GM23338 (cell line): Measurements from ENCODE around the gene LHX5. TPM values are rescaled to one million over a fixed set of nuclear protein-coding genes. Genes with fewer than 3 reads are reported as not detected.

Experiments
- ATAC-seq: fragments of 200-7000 bp; cut with Tn5 transposase; 3 replicates; pipeline ENCODE4 v1.9.1; 2020
- DNase-seq: peaks from one replicate; pipeline ENCODE4 v3.0.0-alpha.2; 2015; ENCODE audit warnings: low spot score
- H2AFZ ChIP-seq: fragments of 200-600 bp; sonication (generic); 2 replicates; pipeline ENCODE4 v1.8.0; 2016; ENCODE audit warnings: antibody characterized with exemption, mild to moderate bottlenecking, moderate library complexity
- H3F3A ChIP-seq: fragments of 200-600 bp; sonication (generic); replicated peaks from 2 replicates; pipeline ENCODE4 v1.8.0; 2017; ENCODE audit warnings: antibody characterized with exemption, mixed run types, low read depth
- H3K27ac ChIP-seq: fragments of 200-600 bp; sonication (generic); 2 replicates; pipeline ENCODE4 v1.6.1; 2016; ENCODE audit warnings: low read depth
- H3K27me3 ChIP-seq: fragments of 200-600 bp; sonication (generic); 2 replicates; pipeline ENCODE4 v1.8.0; 2016; ENCODE audit warnings: mild to moderate bottlenecking, mixed run types, moderate library complexity; ENCODE audit not compliant: insufficient read depth
- H3K36me3 ChIP-seq: fragments of 200-600 bp; sonication (generic); 2 replicates; pipeline ENCODE4 v1.8.0; 2016; ENCODE audit warnings: mild to moderate bottlenecking; ENCODE audit not compliant: insufficient read depth
- H3K4me1 ChIP-seq: fragments of 200-600 bp; sonication (generic); 2 replicates; pipeline ENCODE4 v1.8.0; 2016; ENCODE audit warnings: mild to moderate bottlenecking, moderate library complexity; ENCODE audit not compliant: insufficient read depth
- H3K4me2 ChIP-seq: fragments of 200-600 bp; sonication (generic); 2 replicates; pipeline ENCODE4 v1.7.1; 2017; ENCODE audit warnings: mixed run types
- H3K4me3 ChIP-seq: fragments of 200-600 bp; sonication (generic); 2 replicates; pipeline ENCODE4 v1.6.1; 2016; ENCODE audit warnings: mixed run types
- H3K79me2 ChIP-seq: fragments of 200-600 bp; sonication (generic); replicated peaks from 2 replicates; pipeline ENCODE4 v1.8.0; 2017; ENCODE audit warnings: mild to moderate bottlenecking; ENCODE audit not compliant: insufficient read depth
- H3K9me2 ChIP-seq: fragments of 200-600 bp; sonication (generic); 2 replicates; pipeline ENCODE4 v1.8.0; 2017; ENCODE audit not compliant: insufficient read depth
- H4K20me1 ChIP-seq: fragments of 200-600 bp; sonication (generic); replicated peaks from 2 replicates; pipeline ENCODE4 v1.8.0; 2017; ENCODE audit warnings: mild to moderate bottlenecking; ENCODE audit not compliant: insufficient read depth
- H3K27ac Mint-ChIP-seq: 2 replicates; pipeline ENCODE4 v1.8.0; 2020; ENCODE audit warnings: inconsistent platforms, mild to moderate bottlenecking, moderate library complexity, mixed read lengths
- H3K27me3 Mint-ChIP-seq: 3 replicates; pipeline ENCODE4 v1.8.0; 2022; ENCODE audit warnings: low read depth, mild to moderate bottlenecking, moderate library complexity, mixed read lengths, inconsistent platforms; ENCODE audit not compliant: insufficient read depth, poor library complexity
- H3K36me3 Mint-ChIP-seq: 3 replicates; pipeline ENCODE4 v1.8.0; 2021; ENCODE audit warnings: low read depth, mild to moderate bottlenecking, inconsistent platforms, moderate library complexity, mixed read lengths
- H3K4me1 Mint-ChIP-seq: 3 replicates; pipeline ENCODE4 v1.8.0; 2020; ENCODE audit warnings: mild to moderate bottlenecking, inconsistent platforms, mixed read lengths
- H3K4me3 Mint-ChIP-seq: 3 replicates; pipeline ENCODE4 v1.8.0; 2021; ENCODE audit warnings: moderate library complexity, mild to moderate bottlenecking, inconsistent platforms, mixed read lengths
- H3K9me3 Mint-ChIP-seq: 3 replicates; pipeline ENCODE4 v1.8.0; 2020; ENCODE audit warnings: moderate library complexity, mild to moderate bottlenecking, inconsistent platforms, mixed read lengths
- CREB1 ChIP-seq: fragments of 250-450 bp; sonication (Bioruptor Pico); IDR thresholded peaks from 2 replicates; pipeline ENCODE4 v1.5.0; 2020; ENCODE audit warnings: low read depth, mild to moderate bottlenecking, moderate library complexity
- EZH2phosphoT487 ChIP-seq: fragments of 200-600 bp; sonication (generic); IDR thresholded peaks from one replicate; pipeline ENCODE4 v1.8.1; 2018; ENCODE audit warnings: antibody characterized with exemption; ENCODE audit not compliant: unreplicated experiment
- JUNB ChIP-seq: IDR thresholded peaks from one replicate; pipeline ENCODE4 v1.6.1; 2016; ENCODE audit warnings: antibody characterized with exemption; ENCODE audit not compliant: unreplicated experiment
- NANOG ChIP-seq: IDR thresholded peaks from 2 replicates; pipeline ENCODE4 v1.6.1; 2016; ENCODE audit warnings: antibody characterized with exemption, borderline replicate concordance
- STAT1 ChIP-seq: IDR thresholded peaks from one replicate; pipeline ENCODE4 v1.6.1; 2016; ENCODE audit warnings: antibody characterized with exemption; ENCODE audit not compliant: unreplicated experiment
- ZNF331 ChIP-seq: fragments of 250-450 bp; sonication (Bioruptor Pico); IDR thresholded peaks from 2 replicates; pipeline ENCODE4 v1.5.0; 2020; ENCODE audit warnings: low read depth, mild to moderate bottlenecking, moderate library complexity
- polyA plus RNA-seq: library from polyadenylated mRNA; unstranded; fragments of >200 nt; fragmentation: Nextera tagmentation; extraction: Ambion mirVana; gene quantifications from 2 replicates; pipeline ENCODE4 v1.2.1, GENCODE V29; 2016
- total RNA-seq: library from RNA; depleted of rRNA; stranded (reverse); fragments of >200 nt; shearing (Covaris generic); gene quantifications from 2 replicates; pipeline ENCODE4 v1.2.3, GENCODE V29; 2014
- TF ChIP-seq, protein P1 (sequence below): IDR thresholded peaks from 2 replicates; pipeline ENCODE4 v1.6.1; 2016; ENCODE audit warnings: antibody characterized with exemption
- TF ChIP-seq, protein P2 (sequence below): IDR thresholded peaks from one replicate; pipeline ENCODE4 v1.6.1; 2018; ENCODE audit warnings: antibody characterized with exemption; ENCODE audit not compliant: unreplicated experiment
- TF ChIP-seq, protein P3 (sequence below): fragments of 250-450 bp; sonication (Bioruptor Pico); IDR thresholded peaks from 2 replicates; pipeline ENCODE4 v1.5.0; 2020; ENCODE audit warnings: mild to moderate bottlenecking, moderate library complexity
- TF ChIP-seq, protein P4 (sequence below), 2 experiments: fragments of 200-600 bp in 1 of 2; sonication (generic) in 1 of 2; conservative IDR thresholded peaks; 2 replicates each; pipeline versions ENCODE4 v1.5.1 to v1.6.1; 2016 to 2017; ENCODE audit warnings: antibody characterized with exemption in 2 of 2, low read depth in 2 of 2, mild to moderate bottlenecking in 2 of 2, moderate library complexity in 1 of 2

The LHX5 gene
- total and polyA plus RNA-seq, 2 experiments from 2014 or later = 0.18 TPM; not detected in 1

DNA sequence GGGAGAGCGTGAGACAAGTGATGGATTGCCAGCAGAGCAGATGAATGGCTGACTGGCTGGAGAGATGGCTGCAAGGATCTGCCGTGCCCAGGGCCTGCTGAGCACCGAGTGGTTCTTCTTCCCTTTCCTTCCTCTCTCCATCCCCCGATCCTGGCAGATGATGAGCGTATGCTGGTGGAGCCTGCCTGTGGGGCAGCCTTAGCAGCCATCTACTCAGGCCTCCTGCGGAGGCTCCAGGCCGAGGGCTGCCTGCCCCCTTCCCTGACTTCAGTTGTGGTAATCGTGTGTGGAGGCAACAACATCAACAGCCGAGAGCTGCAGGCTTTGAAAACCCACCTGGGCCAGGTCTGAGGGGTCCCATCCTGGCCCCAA is 34.0 kb downstream of the LHX5 start (continued):
- TF ChIP-seq, protein P1, sequence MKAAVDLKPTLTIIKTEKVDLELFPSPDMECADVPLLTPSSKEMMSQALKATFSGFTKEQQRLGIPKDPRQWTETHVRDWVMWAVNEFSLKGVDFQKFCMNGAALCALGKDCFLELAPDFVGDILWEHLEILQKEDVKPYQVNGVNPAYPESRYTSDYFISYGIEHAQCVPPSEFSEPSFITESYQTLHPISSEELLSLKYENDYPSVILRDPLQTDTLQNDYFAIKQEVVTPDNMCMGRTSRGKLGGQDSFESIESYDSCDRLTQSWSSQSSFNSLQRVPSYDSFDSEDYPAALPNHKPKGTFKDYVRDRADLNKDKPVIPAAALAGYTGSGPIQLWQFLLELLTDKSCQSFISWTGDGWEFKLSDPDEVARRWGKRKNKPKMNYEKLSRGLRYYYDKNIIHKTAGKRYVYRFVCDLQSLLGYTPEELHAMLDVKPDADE = no peak

DNA sequence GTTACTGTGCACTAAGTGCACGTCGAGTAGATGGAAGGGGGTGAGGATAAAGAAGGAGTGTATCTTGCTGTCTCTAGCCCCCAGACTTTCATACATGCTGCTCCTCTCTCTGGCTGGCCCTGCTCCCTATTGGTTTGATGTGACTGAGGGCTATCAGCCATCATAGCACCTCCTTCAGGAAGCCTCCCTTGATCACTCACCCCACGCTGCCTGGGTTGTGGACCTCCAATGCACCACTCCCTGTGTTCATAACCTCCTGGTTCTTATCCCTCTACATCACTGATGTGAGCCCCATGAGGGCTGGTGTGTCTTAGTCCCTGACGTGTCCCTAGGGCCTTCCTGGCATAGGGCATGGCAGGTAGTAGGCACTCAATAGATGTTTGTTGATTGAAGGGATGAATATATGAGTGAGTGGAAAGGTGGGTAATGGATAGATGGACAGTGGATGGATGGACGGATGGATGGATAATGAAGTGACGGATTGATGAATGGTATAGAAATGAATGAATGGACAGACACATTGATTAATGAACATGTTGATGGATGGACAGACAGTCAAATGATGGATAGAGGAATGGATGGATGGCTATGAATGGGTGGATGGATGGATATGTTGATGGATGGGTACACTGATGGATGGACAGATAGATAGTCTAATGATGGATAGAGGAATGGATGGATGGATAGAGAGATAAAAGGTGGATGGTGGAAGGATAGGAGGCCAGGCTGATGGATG is 34.5 kb downstream of the LHX5 start:
- H3K36me3 ChIP-seq = no peaks in the 10 kb centered on the region
- no peaks in the 10 kb centered on the region for H4K20me1 ChIP-seq
- H3K27ac ChIP-seq = no peak overlapping the region
- no peaks in the 10 kb centered on the region for H3K27me3 ChIP-seq
- Mint-ChIP-seq H3K27me3 (peaks cover 6% of the 10 kb centered on the region), H3K4me3 (no peak overlapping the region), H3K9me3 (no peaks in the 10 kb centered on the region), H3K36me3 (no peaks in the 10 kb centered on the region), H3K27ac (no peak overlapping the region), H3K4me1 (0 out of 3 replicates have a peak, but pooled peaks cover 3% of the 10 kb centered on the region)
- H3K4me3 ChIP-seq = no peak overlapping the region
- DNase-seq = no peak
- H3F3A ChIP-seq = no peaks in the 10 kb centered on the region
- no peaks in the 10 kb centered on the region for H3K9me2 ChIP-seq
- no peaks in the 10 kb centered on the region for H3K79me2 ChIP-seq
- no peaks in the 10 kb centered on the region for H3K4me1 ChIP-seq
- ATAC-seq = no peak
- H3K4me2 ChIP-seq = no peak overlapping the region
- no peak overlapping the region for H2AFZ ChIP-seq
- TF ChIP-seq, protein P2, sequence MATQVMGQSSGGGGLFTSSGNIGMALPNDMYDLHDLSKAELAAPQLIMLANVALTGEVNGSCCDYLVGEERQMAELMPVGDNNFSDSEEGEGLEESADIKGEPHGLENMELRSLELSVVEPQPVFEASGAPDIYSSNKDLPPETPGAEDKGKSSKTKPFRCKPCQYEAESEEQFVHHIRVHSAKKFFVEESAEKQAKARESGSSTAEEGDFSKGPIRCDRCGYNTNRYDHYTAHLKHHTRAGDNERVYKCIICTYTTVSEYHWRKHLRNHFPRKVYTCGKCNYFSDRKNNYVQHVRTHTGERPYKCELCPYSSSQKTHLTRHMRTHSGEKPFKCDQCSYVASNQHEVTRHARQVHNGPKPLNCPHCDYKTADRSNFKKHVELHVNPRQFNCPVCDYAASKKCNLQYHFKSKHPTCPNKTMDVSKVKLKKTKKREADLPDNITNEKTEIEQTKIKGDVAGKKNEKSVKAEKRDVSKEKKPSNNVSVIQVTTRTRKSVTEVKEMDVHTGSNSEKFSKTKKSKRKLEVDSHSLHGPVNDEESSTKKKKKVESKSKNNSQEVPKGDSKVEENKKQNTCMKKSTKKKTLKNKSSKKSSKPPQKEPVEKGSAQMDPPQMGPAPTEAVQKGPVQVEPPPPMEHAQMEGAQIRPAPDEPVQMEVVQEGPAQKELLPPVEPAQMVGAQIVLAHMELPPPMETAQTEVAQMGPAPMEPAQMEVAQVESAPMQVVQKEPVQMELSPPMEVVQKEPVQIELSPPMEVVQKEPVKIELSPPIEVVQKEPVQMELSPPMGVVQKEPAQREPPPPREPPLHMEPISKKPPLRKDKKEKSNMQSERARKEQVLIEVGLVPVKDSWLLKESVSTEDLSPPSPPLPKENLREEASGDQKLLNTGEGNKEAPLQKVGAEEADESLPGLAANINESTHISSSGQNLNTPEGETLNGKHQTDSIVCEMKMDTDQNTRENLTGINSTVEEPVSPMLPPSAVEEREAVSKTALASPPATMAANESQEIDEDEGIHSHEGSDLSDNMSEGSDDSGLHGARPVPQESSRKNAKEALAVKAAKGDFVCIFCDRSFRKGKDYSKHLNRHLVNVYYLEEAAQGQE = no peak
- TF ChIP-seq, protein P3, sequence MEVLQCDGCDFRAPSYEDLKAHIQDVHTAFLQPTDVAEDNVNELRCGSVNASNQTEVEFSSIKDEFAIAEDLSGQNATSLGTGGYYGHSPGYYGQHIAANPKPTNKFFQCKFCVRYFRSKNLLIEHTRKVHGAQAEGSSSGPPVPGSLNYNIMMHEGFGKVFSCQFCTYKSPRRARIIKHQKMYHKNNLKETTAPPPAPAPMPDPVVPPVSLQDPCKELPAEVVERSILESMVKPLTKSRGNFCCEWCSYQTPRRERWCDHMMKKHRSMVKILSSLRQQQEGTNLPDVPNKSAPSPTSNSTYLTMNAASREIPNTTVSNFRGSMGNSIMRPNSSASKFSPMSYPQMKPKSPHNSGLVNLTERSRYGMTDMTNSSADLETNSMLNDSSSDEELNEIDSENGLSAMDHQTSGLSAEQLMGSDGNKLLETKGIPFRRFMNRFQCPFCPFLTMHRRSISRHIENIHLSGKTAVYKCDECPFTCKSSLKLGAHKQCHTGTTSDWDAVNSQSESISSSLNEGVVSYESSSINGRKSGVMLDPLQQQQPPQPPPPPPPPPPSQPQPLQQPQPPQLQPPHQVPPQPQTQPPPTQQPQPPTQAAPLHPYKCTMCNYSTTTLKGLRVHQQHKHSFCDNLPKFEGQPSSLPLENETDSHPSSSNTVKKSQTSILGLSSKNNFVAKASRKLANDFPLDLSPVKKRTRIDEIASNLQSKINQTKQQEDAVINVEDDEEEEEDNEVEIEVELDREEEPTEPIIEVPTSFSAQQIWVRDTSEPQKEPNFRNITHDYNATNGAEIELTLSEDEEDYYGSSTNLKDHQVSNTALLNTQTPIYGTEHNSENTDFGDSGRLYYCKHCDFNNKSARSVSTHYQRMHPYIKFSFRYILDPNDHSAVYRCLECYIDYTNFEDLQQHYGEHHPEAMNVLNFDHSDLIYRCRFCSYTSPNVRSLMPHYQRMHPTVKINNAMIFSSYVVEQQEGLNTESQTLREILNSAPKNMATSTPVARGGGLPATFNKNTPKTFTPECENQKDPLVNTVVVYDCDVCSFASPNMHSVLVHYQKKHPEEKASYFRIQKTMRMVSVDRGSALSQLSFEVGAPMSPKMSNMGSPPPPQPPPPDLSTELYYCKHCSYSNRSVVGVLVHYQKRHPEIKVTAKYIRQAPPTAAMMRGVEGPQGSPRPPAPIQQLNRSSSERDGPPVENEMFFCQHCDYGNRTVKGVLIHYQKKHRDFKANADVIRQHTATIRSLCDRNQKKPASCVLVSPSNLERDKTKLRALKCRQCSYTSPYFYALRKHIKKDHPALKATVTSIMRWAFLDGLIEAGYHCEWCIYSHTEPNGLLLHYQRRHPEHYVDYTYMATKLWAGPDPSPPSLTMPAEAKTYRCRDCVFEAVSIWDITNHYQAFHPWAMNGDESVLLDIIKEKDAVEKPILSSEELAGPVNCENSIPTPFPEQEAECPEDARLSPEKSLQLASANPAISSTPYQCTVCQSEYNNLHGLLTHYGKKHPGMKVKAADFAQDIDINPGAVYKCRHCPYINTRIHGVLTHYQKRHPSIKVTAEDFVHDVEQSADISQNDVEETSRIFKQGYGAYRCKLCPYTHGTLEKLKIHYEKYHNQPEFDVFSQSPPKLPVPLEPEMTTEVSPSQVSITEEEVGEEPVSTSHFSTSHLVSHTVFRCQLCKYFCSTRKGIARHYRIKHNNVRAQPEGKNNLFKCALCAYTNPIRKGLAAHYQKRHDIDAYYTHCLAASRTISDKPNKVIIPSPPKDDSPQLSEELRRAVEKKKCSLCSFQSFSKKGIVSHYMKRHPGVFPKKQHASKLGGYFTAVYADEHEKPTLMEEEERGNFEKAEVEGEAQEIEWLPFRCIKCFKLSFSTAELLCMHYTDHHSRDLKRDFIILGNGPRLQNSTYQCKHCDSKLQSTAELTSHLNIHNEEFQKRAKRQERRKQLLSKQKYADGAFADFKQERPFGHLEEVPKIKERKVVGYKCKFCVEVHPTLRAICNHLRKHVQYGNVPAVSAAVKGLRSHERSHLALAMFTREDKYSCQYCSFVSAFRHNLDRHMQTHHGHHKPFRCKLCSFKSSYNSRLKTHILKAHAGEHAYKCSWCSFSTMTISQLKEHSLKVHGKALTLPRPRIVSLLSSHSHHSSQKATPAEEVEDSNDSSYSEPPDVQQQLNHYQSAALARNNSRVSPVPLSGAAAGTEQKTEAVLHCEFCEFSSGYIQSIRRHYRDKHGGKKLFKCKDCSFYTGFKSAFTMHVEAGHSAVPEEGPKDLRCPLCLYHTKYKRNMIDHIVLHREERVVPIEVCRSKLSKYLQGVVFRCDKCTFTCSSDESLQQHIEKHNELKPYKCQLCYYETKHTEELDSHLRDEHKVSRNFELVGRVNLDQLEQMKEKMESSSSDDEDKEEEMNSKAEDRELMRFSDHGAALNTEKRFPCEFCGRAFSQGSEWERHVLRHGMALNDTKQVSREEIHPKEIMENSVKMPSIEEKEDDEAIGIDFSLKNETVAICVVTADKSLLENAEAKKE (CRISPR knock-in tag) = no peak
- TF ChIP-seq EZH2phosphoT487 = no peak
- TF ChIP-seq ZNF331 (CRISPR knock-in tag) = no peak
- TF ChIP-seq STAT1 = no peak
- no peak for TF ChIP-seq JUNB
- TF ChIP-seq, protein P4, sequence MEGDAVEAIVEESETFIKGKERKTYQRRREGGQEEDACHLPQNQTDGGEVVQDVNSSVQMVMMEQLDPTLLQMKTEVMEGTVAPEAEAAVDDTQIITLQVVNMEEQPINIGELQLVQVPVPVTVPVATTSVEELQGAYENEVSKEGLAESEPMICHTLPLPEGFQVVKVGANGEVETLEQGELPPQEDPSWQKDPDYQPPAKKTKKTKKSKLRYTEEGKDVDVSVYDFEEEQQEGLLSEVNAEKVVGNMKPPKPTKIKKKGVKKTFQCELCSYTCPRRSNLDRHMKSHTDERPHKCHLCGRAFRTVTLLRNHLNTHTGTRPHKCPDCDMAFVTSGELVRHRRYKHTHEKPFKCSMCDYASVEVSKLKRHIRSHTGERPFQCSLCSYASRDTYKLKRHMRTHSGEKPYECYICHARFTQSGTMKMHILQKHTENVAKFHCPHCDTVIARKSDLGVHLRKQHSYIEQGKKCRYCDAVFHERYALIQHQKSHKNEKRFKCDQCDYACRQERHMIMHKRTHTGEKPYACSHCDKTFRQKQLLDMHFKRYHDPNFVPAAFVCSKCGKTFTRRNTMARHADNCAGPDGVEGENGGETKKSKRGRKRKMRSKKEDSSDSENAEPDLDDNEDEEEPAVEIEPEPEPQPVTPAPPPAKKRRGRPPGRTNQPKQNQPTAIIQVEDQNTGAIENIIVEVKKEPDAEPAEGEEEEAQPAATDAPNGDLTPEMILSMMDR (conservative IDR thresholded peaks at IDR 0.05; ENCODE audit: low read depth in 2 of 2) = no peak
- no peak for TF ChIP-seq CREB1 (CRISPR knock-in tag)
- TF ChIP-seq NANOG = no peak
- TF ChIP-seq, protein P1 = no peak
